GM12891 (cell line): ENCODE measurements around the gene NIN.

Experiments
- POLR2A ChIP-seq: IDR thresholded peaks from 2 replicates; pipeline ENCODE4 v1.6.1; 2011; ENCODE audit warnings: low read depth, low read length, control low read depth
- POLR2AphosphoS5 ChIP-seq: IDR thresholded peaks from 2 replicates; pipeline ENCODE4 v1.6.1; 2011; ENCODE audit warnings: low read depth, low read length, control low read depth

- TF ChIP-seq POLR2A: peak; percentile 41; the same call in 1 of the 2 replicates
- no peak for TF ChIP-seq POLR2AphosphoS5
Measured at GRCh38 chr14:50718949-50719348, 112.0 kb downstream of the NIN start.
